Panc1 (cell line): ENCODE data around the gene MAEA.

Experiments used
- CTCF ChIP-seq: fragments of 450-650 bp; IDR thresholded peaks from 2 replicates; pipeline ENCODE4 v1.5.1; 2017; ENCODE audit warnings: mild to moderate bottlenecking
- POLR2AphosphoS5 ChIP-seq: IDR thresholded peaks from 2 replicates; pipeline ENCODE4 v1.6.1; 2012; ENCODE audit warnings: mild to moderate bottlenecking, low read depth, low read length, moderate library complexity

GRCh38 chr4:1344696-1345095 is 55.0 kb downstream of the MAEA start:
- TF ChIP-seq CTCF = no peak
- TF ChIP-seq POLR2AphosphoS5 = no peak
